MM.1S (cell line): Measurements from ENCODE around the gene ZNF484.
"Not testable (repeated sequence)": the region's sequence is repeated elsewhere in the genome, so short reads cannot be mapped to it uniquely, and the experiment has no call there.

Experiments
- DNase-seq: peaks from one replicate; pipeline ENCODE4 v3.0.0-alpha.2; 2015
- H2AFZ ChIP-seq: fragments of 300-600 bp; sonication (generic); 2 replicates; pipeline ENCODE4 v1.6.0; 2016; ENCODE audit warnings: antibody characterized with exemption, low read length
- H3F3A ChIP-seq: fragments of 300-600 bp; sonication (generic); 2 replicates; pipeline ENCODE4 v1.6.1; 2016; ENCODE audit warnings: mild to moderate bottlenecking, antibody characterized with exemption, low read length, moderate library complexity, mixed read lengths; ENCODE audit not compliant: insufficient read depth
- H3K27ac ChIP-seq: fragments of 300-600 bp; sonication (generic); 2 replicates; pipeline ENCODE4 v1.5.1; 2016; ENCODE audit warnings: mild to moderate bottlenecking, low read length
- H3K27me3 ChIP-seq: fragments of 300-600 bp; sonication (generic); replicated peaks from 2 replicates; pipeline ENCODE4 v1.6.0; 2016; ENCODE audit warnings: low read length; ENCODE audit not compliant: insufficient read depth
- H3K36me3 ChIP-seq: fragments of 300-600 bp; sonication (generic); replicated peaks from 2 replicates; pipeline ENCODE4 v1.6.1; 2016; ENCODE audit warnings: mild to moderate bottlenecking, low read length, mixed read lengths; ENCODE audit not compliant: insufficient read depth
- H3K4me1 ChIP-seq: fragments of 300-600 bp; sonication (generic); 2 replicates; pipeline ENCODE4 v1.6.1; 2016; ENCODE audit warnings: low read length, mixed read lengths
- H3K4me2 ChIP-seq: fragments of 300-600 bp; sonication (generic); 2 replicates; pipeline ENCODE4 v1.6.0; 2016; ENCODE audit warnings: low read depth, low read length
- H3K4me3 ChIP-seq: fragments of 300-600 bp; sonication (generic); 2 replicates; pipeline ENCODE4 v1.5.1; 2016; ENCODE audit warnings: low read length, mixed read lengths
- H3K79me2 ChIP-seq: fragments of 300-600 bp; sonication (generic); 2 replicates; pipeline ENCODE4 v1.6.1; 2016; ENCODE audit warnings: mixed run types, low read length, mixed read lengths
- H3K9ac ChIP-seq: fragments of 300-600 bp; sonication (generic); 2 replicates; pipeline ENCODE4 v1.6.1; 2016; ENCODE audit warnings: low read length, mixed read lengths
- H3K9me2 ChIP-seq: fragments of 300-600 bp; sonication (generic); replicated peaks from 2 replicates; pipeline ENCODE4 v1.6.1; 2016; ENCODE audit warnings: mild to moderate bottlenecking, low read length, mixed read lengths; ENCODE audit not compliant: insufficient read depth
- H3K9me3 ChIP-seq: fragments of 300-600 bp; sonication (generic); replicated peaks from 2 replicates; pipeline ENCODE4 v1.6.1; 2016; ENCODE audit warnings: mild to moderate bottlenecking, low read length, mixed read lengths; ENCODE audit not compliant: insufficient read depth
- H4K20me1 ChIP-seq: fragments of 300-600 bp; sonication (generic); 2 replicates; pipeline ENCODE4 v1.6.1; 2016; ENCODE audit warnings: mild to moderate bottlenecking, low read length, moderate library complexity, mixed read lengths; ENCODE audit not compliant: insufficient read depth
- CTCF ChIP-seq: fragments of 300-600 bp; sonication (generic); IDR thresholded peaks from 2 replicates; pipeline ENCODE4 v1.5.1; 2016; ENCODE audit warnings: antibody characterized with exemption, low read length, mixed read lengths
- EZH2 ChIP-seq: fragments of 300-600 bp; sonication (generic); optimal IDR thresholded peaks from 2 replicates; pipeline ENCODE3; 2017; ENCODE audit warnings: low read depth, mild to moderate bottlenecking, antibody characterized with exemption, low read length, mixed read lengths
- EZH2phosphoT487 ChIP-seq: fragments of 300-600 bp; sonication (generic); IDR thresholded peaks from 2 replicates; pipeline ENCODE4 v1.6.1; 2018; ENCODE audit warnings: antibody characterized with exemption, low read length

Gene ZNF484

GRCh38 chr9:92894711-92895362, 17.0 kb upstream of the ZNF484 start:
- Histone ChIP-seq H3K9me2 (no peaks in the 10 kb centered on the region), H3K36me3 (no peaks in the 10 kb centered on the region), H3K4me3 (no peak overlapping the region), H3F3A (no peaks in the 10 kb centered on the region), H2AFZ (no peak overlapping the region), H3K79me2 (no peaks in the 10 kb centered on the region), H4K20me1 (no peaks in the 10 kb centered on the region), H3K4me1 (no peaks in the 10 kb centered on the region), H3K9ac (no peak overlapping the region), H3K27ac (no peak overlapping the region), H3K27me3 (no peaks in the 10 kb centered on the region), H3K4me2 (no peak overlapping the region), H3K9me3 (no peaks in the 10 kb centered on the region)
- TF ChIP-seq EZH2 (no peak), CTCF (no peak)
- DNase-seq = no peak

GRCh38 chr9:92893916-92894610, 16.2 kb upstream of the ZNF484 start:
- not testable (repeated sequence) for DNase-seq, H3K36me3 ChIP-seq, H3K9ac ChIP-seq, H3F3A ChIP-seq, H3K79me2 ChIP-seq, H3K9me2 ChIP-seq, H3K4me2 ChIP-seq, H2AFZ ChIP-seq, H3K4me3 ChIP-seq, H4K20me1 ChIP-seq, H3K4me1 ChIP-seq, H3K9me3 ChIP-seq, H3K27me3 ChIP-seq, H3K27ac ChIP-seq

GRCh38 chr9:92892276-92892675, 14.4 kb upstream of the ZNF484 start:
- not testable (repeated sequence) for H3K9ac ChIP-seq, H3K79me2 ChIP-seq, H3K4me3 ChIP-seq, H3K27ac ChIP-seq, H3K27me3 ChIP-seq, DNase-seq, H3K9me3 ChIP-seq, H3K9me2 ChIP-seq, H3K36me3 ChIP-seq, H3K4me2 ChIP-seq, H2AFZ ChIP-seq, H4K20me1 ChIP-seq
- H3F3A ChIP-seq = peaks cover 11% of the 10 kb centered on the region; the same call in 1 of the 2 replicates
- H3K4me1 ChIP-seq = peaks cover 17% of the 10 kb centered on the region

- Histone ChIP-seq H3K4me3 (no peak overlapping the region), H3K4me1 (peaks cover 30% of the 10 kb centered on the region), H3K79me2 (no peaks in the 10 kb centered on the region), H4K20me1 (no peaks in the 10 kb centered on the region), H3K4me2 (no peak overlapping the region), H2AFZ (no peak overlapping the region), H3K36me3 (no peaks in the 10 kb centered on the region), H3F3A (peaks cover 19% of the 10 kb centered on the region; the same call in 1 of the 2 replicates), H3K27me3 (no peaks in the 10 kb centered on the region), H3K9me3 (no peaks in the 10 kb centered on the region), H3K9me2 (no peaks in the 10 kb centered on the region), H3K9ac (no peak overlapping the region), H3K27ac (no peak overlapping the region)
- TF ChIP-seq EZH2phosphoT487 (no peak), CTCF (no peak), EZH2 (no peak)
- no peak for DNase-seq
Observed at GRCh38 chr9:92890761-92891160, 12.9 kb upstream of the ZNF484 start.
